NCI-H1694 (cell line): ENCODE measurements around the gene DCLK2.

Experiments used
- DNase-seq: peaks from one replicate; lab custom pipeline; 2025; lab: John Stamatoyannopoulos, UW

The DCLK2 gene

GRCh38 chr4:150240011-150240410, 161.8 kb downstream of the DCLK2 start:
- no peak for DNase-seq

- DNase-seq: peak; percentile 24
Observed at GRCh38 chr4:150242820-150243458, 164.7 kb downstream of the DCLK2 start.

- no peak for DNase-seq
Observed at GRCh38 chr4:150243932-150244331, 165.7 kb downstream of the DCLK2 start.

GRCh38 chr4:150244600-150244999, 166.4 kb downstream of the DCLK2 start:
- no peak for DNase-seq

GRCh38 chr4:150247184-150247583, 168.9 kb downstream of the DCLK2 start:
- no peak for DNase-seq

- no peak for DNase-seq
Observed at GRCh38 chr4:150248181-150248580, 169.9 kb downstream of the DCLK2 start.

GRCh38 chr4:150250293-150250997, 172.2 kb downstream of the DCLK2 start:
- DNase-seq: no peak

GRCh38 chr4:150250998-150251651, 172.9 kb downstream of the DCLK2 start:
- no peak for DNase-seq

- DNase-seq: no peak
Observed at GRCh38 chr4:150251752-150252190, 173.5 kb downstream of the DCLK2 start.

GRCh38 chr4:150252306-150252705, 174.1 kb downstream of the DCLK2 start:
- DNase-seq: no peak

GRCh38 chr4:150252741-150253140, 174.5 kb downstream of the DCLK2 start:
- no peak for DNase-seq

GRCh38 chr4:150253416-150253815, 175.2 kb downstream of the DCLK2 start:
- DNase-seq: no peak

GRCh38 chr4:150253965-150254630, 175.9 kb downstream of the DCLK2 start:
- DNase-seq: no peak

GRCh38 chr4:150255610-150256224, 177.5 kb downstream of the DCLK2 start:
- DNase-seq: no peak

- DNase-seq: no peak
Observed at GRCh38 chr4:150256225-150256620, 178.0 kb downstream of the DCLK2 start.

- no peak for DNase-seq
Observed at GRCh38 chr4:150256841-150257730, 178.8 kb downstream of the DCLK2 start.

- DNase-seq: no peak
Observed at GRCh38 chr4:150258569-150258968, 180.3 kb downstream of the DCLK2 start.

- DNase-seq: no peak
Observed at GRCh38 chr4:150259861-150260567, 181.8 kb downstream of the DCLK2 start.

- DNase-seq: no peak
Observed at GRCh38 chr4:150261571-150261970, 183.3 kb downstream of the DCLK2 start.

GRCh38 chr4:150262611-150263010, 184.4 kb downstream of the DCLK2 start:
- no peak for DNase-seq
